Neural cell (in vitro differentiated cells): ENCODE measurements around the gene VSTM2B. TPM values are rescaled to one million over a fixed set of nuclear protein-coding genes. Genes with fewer than 3 reads are reported as not detected.

Experiments
- H2AFZ ChIP-seq: fragments of 200-600, 300-800 bp; sonication (generic), shearing (Covaris generic); 2 replicates; pipeline ENCODE4 v1.6.0; 2014; ENCODE audit warnings: low read depth, mild to moderate bottlenecking, antibody characterized with exemption, low read length, moderate library complexity
- H3F3A ChIP-seq: fragments of 200-600 bp; shearing (Covaris generic); 2 replicates; pipeline ENCODE4 v1.6.1; 2016; ENCODE audit warnings: mild to moderate bottlenecking, moderate library complexity, mixed read lengths, antibody characterized with exemption, low read length; ENCODE audit not compliant: insufficient read depth, poor library complexity, severe bottlenecking
- H3K27ac ChIP-seq: fragments of 200-600, 300-800 bp; sonication (generic), shearing (Covaris generic); 2 replicates; pipeline ENCODE4 v1.5.1; 2014; ENCODE audit warnings: mild to moderate bottlenecking, low read length, moderate library complexity
- H3K27me3 ChIP-seq: fragments of 300-800, 200-600 bp; sonication (generic), shearing (Covaris generic); 2 replicates; pipeline ENCODE4 v1.6.0; 2014; ENCODE audit warnings: mild to moderate bottlenecking, low read depth, low read length, moderate library complexity; ENCODE audit not compliant: insufficient read depth
- H3K36me3 ChIP-seq: fragments of 300-800, 200-600 bp; sonication (generic), shearing (Covaris generic); 2 replicates; pipeline ENCODE4 v1.5.1; 2014; ENCODE audit warnings: mild to moderate bottlenecking, antibody characterized with exemption, low read length, moderate library complexity; ENCODE audit not compliant: insufficient read depth
- H3K4me2 ChIP-seq: fragments of 300-800, 200-600 bp; sonication (generic), shearing (Covaris generic); 2 replicates; pipeline ENCODE4 v1.6.0; 2014; ENCODE audit warnings: mild to moderate bottlenecking, low read length
- H3K4me3 ChIP-seq: fragments of 300-800, 200-600 bp; sonication (generic), shearing (Covaris generic); 2 replicates; pipeline ENCODE4 v1.5.1; 2014; ENCODE audit warnings: mild to moderate bottlenecking, low read length, moderate library complexity
- H3K79me2 ChIP-seq: fragments of 200-600 bp; shearing (Covaris generic); replicated peaks from 2 replicates; pipeline ENCODE4 v1.6.0; 2014; ENCODE audit warnings: mild to moderate bottlenecking, low read length, moderate library complexity; ENCODE audit not compliant: insufficient read depth
- H3K9ac ChIP-seq: fragments of 300-800, 200-600 bp; sonication (generic), shearing (Covaris generic); 2 replicates; pipeline ENCODE4 v1.6.1; 2016; ENCODE audit warnings: mild to moderate bottlenecking, low read length, mixed read lengths
- H3K9me2 ChIP-seq: fragments of 200-600 bp; shearing (Covaris generic); 2 replicates; pipeline ENCODE4 v1.6.1; 2016; ENCODE audit warnings: mild to moderate bottlenecking, low read length, mixed read lengths; ENCODE audit not compliant: insufficient read depth
- H3K9me3 ChIP-seq: fragments of 200-600, 300-800 bp; sonication (generic), shearing (Covaris generic); 2 replicates; pipeline ENCODE4 v1.6.1; 2016; ENCODE audit warnings: mild to moderate bottlenecking, mixed run types, low read length, moderate library complexity, mixed read lengths
- H4K20me1 ChIP-seq: fragments of 200-600 bp; shearing (Covaris generic); 2 replicates; pipeline ENCODE4 v1.6.1; 2016; ENCODE audit warnings: mild to moderate bottlenecking, mixed run types; ENCODE audit not compliant: insufficient read depth
- CTCF ChIP-seq: fragments of 450-650 bp; IDR thresholded peaks from 2 replicates; pipeline ENCODE4 v1.5.1; 2014; ENCODE audit warnings: antibody characterized with exemption, mild to moderate bottlenecking, moderate library complexity; ENCODE audit not compliant: poor library complexity, severe bottlenecking
- EP300 ChIP-seq: fragments of 450-650 bp; conservative IDR thresholded peaks from 2 replicates; pipeline ENCODE4 v1.6.1; 2014; ENCODE audit warnings: antibody characterized with exemption, mild to moderate bottlenecking, moderate library complexity; ENCODE audit not compliant: poor library complexity, severe bottlenecking
- EZH2 ChIP-seq: fragments of 200-600, 300-800 bp; shearing (Covaris generic), sonication (generic); IDR thresholded peaks from 2 replicates; pipeline ENCODE4 v1.6.1; 2014; ENCODE audit warnings: antibody characterized with exemption, low read length, borderline replicate concordance, mild to moderate bottlenecking; ENCODE audit not compliant: insufficient read depth, poor library complexity, severe bottlenecking
- MXI1 ChIP-seq: fragments of 450-650 bp; conservative IDR thresholded peaks from 2 replicates; pipeline ENCODE4 v1.6.1; 2014; ENCODE audit warnings: antibody characterized with exemption, mild to moderate bottlenecking; ENCODE audit not compliant: poor library complexity, severe bottlenecking
- POLR2AphosphoS5 ChIP-seq: IDR thresholded peaks from 2 replicates; pipeline ENCODE4 v1.6.1; 2012
- RAD21 ChIP-seq: fragments of 450-650 bp; conservative IDR thresholded peaks from 2 replicates; pipeline ENCODE4 v1.6.1; 2014; ENCODE audit warnings: antibody characterized with exemption, mild to moderate bottlenecking, moderate library complexity
- REST ChIP-seq: IDR thresholded peaks from 2 replicates; pipeline ENCODE4 v1.6.1; 2012; ENCODE audit warnings: borderline replicate concordance
- SMC3 ChIP-seq: fragments of 450-650 bp; conservative IDR thresholded peaks from 2 replicates; pipeline ENCODE4 v1.6.1; 2014; ENCODE audit warnings: antibody characterized with exemption, mild to moderate bottlenecking, moderate library complexity; ENCODE audit not compliant: poor library complexity
- TAF1 ChIP-seq: IDR thresholded peaks from 2 replicates; pipeline ENCODE4 v1.6.1; 2012; ENCODE audit warnings: low read depth
- polyA plus RNA-seq: library from polyadenylated mRNA; depleted of rRNA; stranded (reverse); fragments of >200 nt; gene quantifications from 2 replicates; pipeline ENCODE4 v1.2.3, GENCODE V29; 2014

VSTM2B gene
- polyA plus RNA-seq, 1 donor from 2014 or later: 24.4 TPM

- TF ChIP-seq EP300 (no peak), TAF1 (no peak), EZH2 (no peak), REST (no peak), RAD21 (no peak), SMC3 (no peak), POLR2AphosphoS5 (no peak), MXI1 (no peak), CTCF (no peak)
- H3K36me3 ChIP-seq: no peaks in the 10 kb centered on the region
- no peak overlapping the region for H3K9ac ChIP-seq
- no peaks in the 10 kb centered on the region for H3K79me2 ChIP-seq
- no peak overlapping the region for H3K27ac ChIP-seq
- no peak overlapping the region for H3K4me2 ChIP-seq
- no peaks in the 10 kb centered on the region for H3K27me3 ChIP-seq
- no peaks in the 10 kb centered on the region for H3K9me3 ChIP-seq
- no peak overlapping the region for H2AFZ ChIP-seq
- no peaks in the 10 kb centered on the region for H4K20me1 ChIP-seq
- H3F3A ChIP-seq: no peaks in the 10 kb centered on the region
- no peaks in the 10 kb centered on the region for H3K9me2 ChIP-seq
- H3K4me3 ChIP-seq: no peak overlapping the region
These were observed 36.4 kb upstream of the VSTM2B start for GRCh38 chr19:29489172-29489951.

GRCh38 chr19:29491491-29491890, 34.3 kb upstream of the VSTM2B start:
- Histone ChIP-seq H3K36me3 (no peaks in the 10 kb centered on the region), H4K20me1 (no peaks in the 10 kb centered on the region), H3K4me2 (no peak overlapping the region), H3K79me2 (no peaks in the 10 kb centered on the region), H2AFZ (no peak overlapping the region), H3K27me3 (no peaks in the 10 kb centered on the region), H3F3A (no peaks in the 10 kb centered on the region), H3K27ac (no peak overlapping the region), H3K9ac (no peak overlapping the region), H3K4me3 (no peak overlapping the region), H3K9me3 (no peaks in the 10 kb centered on the region), H3K9me2 (no peaks in the 10 kb centered on the region)
- TF ChIP-seq MXI1 (no peak), SMC3 (no peak), EP300 (no peak), RAD21 (no peak), EZH2 (no peak), CTCF (no peak), POLR2AphosphoS5 (no peak), TAF1 (no peak), REST (no peak)
